DOHH2 (cell line): ENCODE measurements around the gene PIGS.
"Not testable (repeated sequence)": the region's sequence is repeated elsewhere in the genome, so short reads cannot be mapped to it uniquely, and the experiment has no call there.

Experiments
- H3F3A ChIP-seq: fragments of 200-600 bp; sonication (generic), shearing (Covaris generic); 2 replicates; pipeline ENCODE4 v1.6.0; 2016; ENCODE audit warnings: antibody characterized with exemption, mild to moderate bottlenecking; ENCODE audit not compliant: control insufficient read depth, insufficient read depth
- H3K27ac ChIP-seq: fragments of 200-600 bp; sonication (generic); 2 replicates; pipeline ENCODE4 v1.5.1; 2014; ENCODE audit warnings: low read depth, mild to moderate bottlenecking, low read length, moderate library complexity
- H3K27me3 ChIP-seq: fragments of 200-600 bp; sonication (generic); 2 replicates; pipeline ENCODE4 v1.6.1; 2014; ENCODE audit warnings: mild to moderate bottlenecking, low read length, mixed read lengths; ENCODE audit not compliant: control insufficient read depth
- H3K36me3 ChIP-seq: fragments of 200-600 bp; sonication (generic); 2 replicates; pipeline ENCODE4 v1.6.1; 2014; ENCODE audit warnings: mild to moderate bottlenecking, low read length, moderate library complexity, mixed read lengths; ENCODE audit not compliant: control insufficient read depth
- H3K4me1 ChIP-seq: fragments of 200-600 bp; sonication (generic); 2 replicates; pipeline ENCODE4 v1.6.1; 2014; ENCODE audit warnings: mild to moderate bottlenecking, low read length, mixed read lengths; ENCODE audit not compliant: control insufficient read depth
- H3K4me2 ChIP-seq: fragments of 200-600 bp; sonication (generic); 2 replicates; pipeline ENCODE4 v1.6.0; 2014; ENCODE audit warnings: mild to moderate bottlenecking, low read length, moderate library complexity
- H3K4me3 ChIP-seq: fragments of 200-600 bp; sonication (generic); 2 replicates; pipeline ENCODE4 v1.5.1; 2014; ENCODE audit warnings: mild to moderate bottlenecking, low read length, mixed read lengths
- H3K79me2 ChIP-seq: fragments of 200-600 bp; sonication (generic); 2 replicates; pipeline ENCODE4 v1.6.1; 2014; ENCODE audit warnings: mild to moderate bottlenecking, low read length, mixed read lengths; ENCODE audit not compliant: control insufficient read depth
- H3K9me2 ChIP-seq: fragments of 200-600 bp; sonication (generic); replicated peaks from 2 replicates; pipeline ENCODE4 v1.6.1; 2014; ENCODE audit warnings: mild to moderate bottlenecking, low read length, mixed read lengths; ENCODE audit not compliant: control insufficient read depth
- H3K9me3 ChIP-seq: fragments of 200-600 bp; sonication (generic); 2 replicates; pipeline ENCODE4 v1.6.1; 2014; ENCODE audit warnings: antibody characterized with exemption, low read length, mixed read lengths; ENCODE audit not compliant: control insufficient read depth, insufficient read depth
- H4K20me1 ChIP-seq: fragments of 200-600 bp; sonication (generic); 2 replicates; pipeline ENCODE4 v1.6.0; 2014; ENCODE audit warnings: low read depth, mild to moderate bottlenecking, antibody characterized with exemption, low read length, moderate library complexity; ENCODE audit not compliant: control insufficient read depth, insufficient read depth
- CTCF ChIP-seq: fragments of 200-600 bp; sonication (generic); IDR thresholded peaks from one replicate; pipeline ENCODE4 v1.5.1; 2014; ENCODE audit warnings: antibody characterized with exemption, mild to moderate bottlenecking, low read depth, low read length; ENCODE audit not compliant: poor library complexity, severe bottlenecking
- EZH2phosphoT487 ChIP-seq: fragments of 200-600 bp; sonication (generic); IDR thresholded peaks from 2 replicates; pipeline ENCODE4 v1.6.1; 2017; ENCODE audit warnings: borderline replicate concordance, mild to moderate bottlenecking, antibody characterized with exemption, low read length, moderate library complexity, mixed read lengths

Gene PIGS

DNA sequence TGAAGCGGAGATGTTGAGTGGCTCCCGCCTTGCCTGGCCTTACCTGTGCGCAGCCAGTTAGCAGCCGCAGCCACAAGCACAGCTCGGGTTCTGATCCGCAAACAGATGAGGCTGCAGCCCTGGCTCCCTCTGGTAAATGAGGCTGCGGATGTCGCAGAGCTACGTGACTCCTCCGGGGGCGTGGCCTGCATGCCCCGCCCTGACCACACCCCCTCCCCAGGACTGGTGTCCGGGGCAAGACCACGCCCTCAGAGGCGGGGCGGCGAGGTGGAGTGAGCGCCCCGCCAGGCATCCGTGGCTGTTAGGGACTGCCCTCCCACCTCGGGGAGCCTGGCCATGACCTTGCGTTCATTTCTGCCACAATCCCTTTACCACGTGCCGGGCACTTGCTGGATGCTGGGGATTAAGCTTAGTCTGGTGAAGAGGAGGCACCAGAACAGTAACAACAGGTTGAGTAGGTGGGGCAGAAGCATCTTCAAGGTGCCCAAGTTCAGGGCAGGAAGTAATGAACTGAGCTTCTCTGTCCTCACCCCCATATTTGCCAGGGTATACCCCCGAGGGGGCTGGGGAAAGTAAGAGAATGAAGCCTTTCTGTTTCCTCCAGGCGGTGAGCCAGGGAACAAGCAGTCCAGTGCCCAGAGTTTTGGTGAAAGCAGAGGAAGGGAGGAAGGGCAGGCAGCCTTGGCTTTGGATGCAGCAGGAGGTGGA lies 5.6 kb upstream of the PIGS start, which contains the start of gene ALDOC:
ALDOC (minus strand) TSS at position 138 of the 708 bp plus-strand sequence. CDS start 1,363 bp downstream, outside the sequence.
- H3F3A ChIP-seq: peaks cover 24% of the 10 kb centered on the region
- no peaks in the 10 kb centered on the region for H3K79me2 ChIP-seq
- H3K4me3 ChIP-seq: peak within 1 kb of the TSS; percentile 72
- TF ChIP-seq EZH2phosphoT487: no peak
- no peak for TF ChIP-seq CTCF
- H3K4me2 ChIP-seq: peak within 1 kb of the TSS; percentile 67
- peak within 1 kb of the TSS; percentile 61 for H3K27ac ChIP-seq
- H4K20me1 ChIP-seq: no peaks in the 10 kb centered on the region
- H3K9me2 ChIP-seq: no peaks in the 10 kb centered on the region
- peaks cover 78% of the 10 kb centered on the region for H3K36me3 ChIP-seq
- H3K9me3 ChIP-seq: no peaks in the 10 kb centered on the region
- H3K4me1 ChIP-seq: peaks cover 28% of the 10 kb centered on the region
- H3K27me3 ChIP-seq: no peaks in the 10 kb centered on the region

DNA sequence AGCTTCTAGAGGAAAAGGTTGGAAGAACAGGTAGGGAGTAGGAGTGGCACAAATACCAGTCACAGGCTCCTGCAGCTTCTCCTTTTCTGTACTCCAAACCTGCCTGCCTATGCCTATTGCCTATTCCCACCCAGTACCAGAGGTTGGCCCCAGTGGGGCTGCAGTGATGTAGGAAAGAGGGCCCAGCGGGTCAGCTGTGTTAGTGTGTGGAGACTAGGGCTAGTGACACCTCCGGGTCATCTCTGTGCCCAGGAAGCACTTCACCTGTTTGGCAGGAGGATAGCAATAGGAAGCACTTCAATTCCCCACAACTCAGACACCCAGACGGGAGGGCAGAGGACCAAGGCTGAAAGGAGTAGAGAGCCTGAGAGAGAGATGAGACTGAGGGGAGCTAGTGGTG lies 4.7 kb upstream of the PIGS start:
- not testable (repeated sequence) for H3K79me2 ChIP-seq, H4K20me1 ChIP-seq, H3K9me2 ChIP-seq, H3K27ac ChIP-seq, H3K27me3 ChIP-seq, H3K9me3 ChIP-seq
- Histone ChIP-seq H3K36me3 (peaks cover 77% of the 10 kb centered on the region), H3K4me3 (peak overlapping the region; percentile 68), H3K4me1 (peaks cover 30% of the 10 kb centered on the region), H3K4me2 (peak overlapping the region; percentile 61), H3F3A (peaks cover 24% of the 10 kb centered on the region)

DNA sequence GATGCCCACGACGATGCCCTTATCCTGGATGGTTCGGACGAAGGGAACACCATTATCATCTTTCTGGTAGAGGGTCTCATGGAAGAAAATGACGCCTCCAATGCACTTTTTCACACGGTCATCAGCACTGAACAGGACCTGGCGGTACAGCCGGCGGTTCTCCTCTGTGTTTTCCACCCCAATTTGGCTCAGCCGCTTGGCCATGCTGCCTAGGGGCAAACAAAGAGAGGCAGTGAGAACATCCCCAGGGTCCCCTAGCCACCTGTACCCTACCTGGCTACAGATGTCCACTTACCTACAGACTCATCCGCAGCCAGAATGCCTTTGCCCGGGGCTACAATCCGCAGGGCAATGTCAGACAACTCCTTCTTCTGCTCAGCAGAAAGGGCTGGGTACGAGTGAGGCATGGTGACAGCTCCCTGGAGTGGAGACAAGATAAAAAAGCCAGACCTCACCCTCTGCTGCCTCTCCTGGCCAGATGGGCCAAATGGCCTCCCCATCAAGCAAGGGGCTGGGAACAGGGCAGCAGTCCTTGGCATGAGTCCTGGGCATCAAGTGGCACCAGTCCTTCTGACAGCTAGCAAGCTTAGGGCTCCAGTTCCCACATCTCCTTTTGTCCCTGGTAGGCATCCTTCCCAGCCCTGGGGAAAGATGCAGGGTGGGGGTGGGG lies 3.9 kb upstream of the PIGS start:
- Histone ChIP-seq H3K27me3 (no peaks in the 10 kb centered on the region), H3K9me2 (no peaks in the 10 kb centered on the region), H3K4me2 (peak overlapping the region; percentile 61), H3K9me3 (no peaks in the 10 kb centered on the region), H3K79me2 (peaks cover 9% of the 10 kb centered on the region), H4K20me1 (no peaks in the 10 kb centered on the region), H3K36me3 (peaks cover 72% of the 10 kb centered on the region), H3K27ac (no peak overlapping the region), H3F3A (peaks cover 17% of the 10 kb centered on the region), H3K4me1 (peaks cover 35% of the 10 kb centered on the region), H3K4me3 (peak overlapping the region; percentile 68)
- no peak for TF ChIP-seq EZH2phosphoT487
- peak; percentile 8 for TF ChIP-seq CTCF

DNA sequence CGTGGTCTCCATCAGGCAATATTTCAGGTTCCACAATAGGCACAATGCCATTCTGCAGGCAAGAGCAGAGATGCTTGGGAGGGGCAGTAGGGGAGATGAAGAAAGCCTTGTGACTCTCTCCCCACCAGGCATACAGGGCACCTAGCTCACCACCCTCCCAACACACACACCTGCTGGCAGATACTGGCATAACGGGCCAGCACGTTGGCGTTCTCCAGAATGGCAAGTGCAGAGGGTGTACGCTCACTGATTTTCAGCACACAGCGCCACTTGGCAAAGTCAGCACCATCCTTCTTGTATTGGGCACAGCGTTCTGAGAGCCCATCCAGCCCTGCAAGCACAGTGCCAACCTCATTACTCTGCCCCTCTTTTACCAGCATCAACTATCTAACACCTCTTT lies 3.2 kb upstream of the PIGS start:
- peaks cover 42% of the 10 kb centered on the region for H3K4me1 ChIP-seq
- no peak overlapping the region for H3K4me2 ChIP-seq
- H4K20me1 ChIP-seq: no peaks in the 10 kb centered on the region
- no peaks in the 10 kb centered on the region for H3K27me3 ChIP-seq
- TF ChIP-seq EZH2phosphoT487: no peak
- TF ChIP-seq CTCF: no peak
- H3K9me3 ChIP-seq: no peaks in the 10 kb centered on the region
- no peaks in the 10 kb centered on the region for H3K9me2 ChIP-seq
- H3K79me2 ChIP-seq: peaks cover 17% of the 10 kb centered on the region
- no peak overlapping the region for H3K27ac ChIP-seq
- H3F3A ChIP-seq: peaks cover 15% of the 10 kb centered on the region
- H3K4me3 ChIP-seq: no peak overlapping the region
- H3K36me3 ChIP-seq: peaks cover 64% of the 10 kb centered on the region
